ENCODE results near the gene DMRTC1B. TPM values are rescaled to one million over a fixed set of nuclear protein-coding genes. Genes with fewer than 3 reads are reported as not detected.
"Not testable (repeated sequence)": the region's sequence is repeated elsewhere in the genome, so short reads cannot be mapped to it uniquely, and the experiment has no call there.

Gene DMRTC1B
- total RNA-seq, 1 experiment from 2014 or later, result not detected

DNA sequence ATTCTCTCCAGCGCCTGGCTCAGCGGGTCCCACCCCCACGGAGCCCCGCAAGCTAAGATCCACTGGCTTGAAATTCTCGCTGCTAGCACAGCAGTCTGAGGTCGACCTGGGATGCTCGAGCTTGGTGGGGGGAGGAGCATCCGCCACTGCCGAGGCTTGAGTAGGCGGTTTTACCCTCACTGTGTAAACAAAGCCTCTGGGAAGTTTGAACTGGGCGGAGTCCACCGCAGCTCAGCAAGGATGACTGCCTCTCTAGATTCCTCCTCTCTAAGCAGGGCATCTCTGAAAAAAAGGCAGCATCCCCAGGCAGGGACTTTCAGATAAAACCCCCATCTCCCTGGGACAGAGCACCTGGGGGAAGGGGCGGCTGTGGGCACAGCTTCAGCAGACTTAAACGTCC is 113.0 kb downstream of the DMRTC1B start:
- H3K4me1 Mint-ChIP-seq (ENCODE audit: insufficient read depth, unreplicated experiment); H3K27me3 Mint-ChIP-seq (ENCODE audit: insufficient read depth, unreplicated experiment); H3K9me3 Mint-ChIP-seq (ENCODE audit: unreplicated experiment); intact Hi-C loops (cut with micrococcal nuclease); H3K36me3 Mint-ChIP-seq (ENCODE audit: insufficient read depth, unreplicated experiment); BruUV-seq (replicated peaks); H3K27ac Mint-ChIP-seq (ENCODE audit: low read depth, unreplicated experiment); CTCF ChIA-PET; POLR2A ChIA-PET; DNase-seq (ENCODE audit: unreplicated experiment); H3K4me3 Mint-ChIP-seq (ENCODE audit: unreplicated experiment): not testable (repeated sequence)

Other genes starting within 250 kb of the DMRTC1B start
- 26.4 and 26.7 TPM in 2 replicates for gene HDAC8, start 204.0 kb upstream of the DMRTC1B start, total RNA-seq (2022)
- 8.9 and 9.1 TPM in 2 replicates for gene PHKA1, start 62.6 kb upstream of the DMRTC1B start, total RNA-seq (2022)
- not detected in 2 replicates for gene FAM236B, start 5.8 kb downstream of the DMRTC1B start, total RNA-seq (2022)
- gene FAM236D, start 31.3 kb downstream of the DMRTC1B start, total RNA-seq (2022), result not detected in 2 replicates
- gene FAM236C, start 135.7 kb downstream of the DMRTC1B start, total RNA-seq (2022), result not detected in 2 replicates
- gene FAM236A, start 161.3 kb downstream of the DMRTC1B start, total RNA-seq (2022), result not detected in 2 replicates
- not detected in 2 replicates for gene DMRTC1, start 166.9 kb downstream of the DMRTC1B start, total RNA-seq (2022)
- gene PABPC1L2B, start 226.0 kb downstream of the DMRTC1B start, total RNA-seq (2022), result not detected in 2 replicates